Measurements from ENCODE around the gene DDX41.
"Not testable (repeated sequence)": the region's sequence is repeated elsewhere in the genome, so short reads cannot be mapped to it uniquely, and the experiment has no call there.

DDX41 gene

DNA sequence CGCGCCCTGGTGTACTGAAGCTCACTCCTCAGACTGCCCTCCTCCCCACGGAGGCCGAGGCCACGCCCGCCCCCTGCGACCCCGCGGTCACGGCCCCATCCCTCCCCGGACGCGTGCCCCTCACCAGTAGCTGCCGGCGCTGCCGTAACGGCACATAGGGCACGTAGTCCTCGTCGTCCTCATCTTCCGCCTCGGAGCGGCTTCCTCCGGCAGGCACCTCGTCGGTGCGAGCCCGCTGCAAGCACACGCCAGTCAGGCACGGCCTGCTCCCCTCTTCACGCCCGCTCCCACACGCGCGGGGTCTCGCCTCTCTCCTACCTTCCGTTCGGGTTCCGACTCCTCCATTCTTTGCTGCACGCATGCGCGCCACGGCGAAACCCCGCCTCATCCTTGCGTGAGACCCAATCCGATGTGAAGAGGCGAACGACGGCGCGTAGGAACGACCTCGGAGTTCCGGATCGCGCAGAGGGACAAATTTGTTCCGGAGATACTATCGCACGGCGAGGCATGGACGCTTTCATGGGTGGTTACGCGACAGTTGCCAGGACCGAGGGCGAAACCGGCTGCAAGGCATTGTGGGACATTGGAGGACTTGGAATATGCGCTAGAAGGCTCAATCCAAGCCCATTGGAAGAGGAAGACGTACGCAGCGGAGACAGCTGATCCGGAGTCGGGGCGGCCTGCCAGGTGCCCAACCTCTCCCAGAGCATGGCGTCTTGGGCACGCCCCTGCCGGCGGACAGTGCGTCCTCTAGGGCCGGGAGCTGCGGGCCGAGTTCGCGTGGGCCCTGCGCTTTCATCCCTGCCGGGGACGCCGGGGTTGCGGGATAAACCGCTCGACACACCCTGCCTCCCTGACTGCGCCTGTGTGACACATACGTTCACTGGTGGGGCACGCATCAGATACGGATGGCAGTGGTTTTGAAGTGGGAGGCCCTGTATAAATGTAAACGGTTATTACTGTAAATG is at the start of gene DDX41:
TSS of gene DDX41 (minus strand) at position 361 of the 968 bp plus-strand sequence. CDS start at position 345, 16 bp downstream.
- DNase-seq = peak; percentile 92

DNA sequence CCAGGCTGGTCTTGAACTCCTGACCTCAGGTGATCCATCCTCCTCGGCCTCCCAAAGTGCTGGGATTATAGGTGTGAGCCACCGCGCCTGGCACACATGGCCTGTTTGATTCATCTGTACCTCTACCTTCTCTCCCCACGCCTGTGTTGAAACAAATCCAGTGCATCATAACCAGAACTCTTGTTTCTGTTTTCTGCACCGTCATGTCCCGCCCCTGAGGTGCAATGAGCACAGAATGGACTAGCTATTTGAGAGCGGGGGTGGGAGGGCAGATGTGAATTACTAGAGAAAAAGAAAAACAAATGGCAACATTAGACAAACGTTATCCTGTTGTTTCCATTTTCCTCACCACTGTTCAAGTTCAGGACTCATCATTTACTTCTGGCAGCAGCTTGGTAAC is 48.3 kb upstream of the DDX41 start:
- DNase-seq = no peak

DNA sequence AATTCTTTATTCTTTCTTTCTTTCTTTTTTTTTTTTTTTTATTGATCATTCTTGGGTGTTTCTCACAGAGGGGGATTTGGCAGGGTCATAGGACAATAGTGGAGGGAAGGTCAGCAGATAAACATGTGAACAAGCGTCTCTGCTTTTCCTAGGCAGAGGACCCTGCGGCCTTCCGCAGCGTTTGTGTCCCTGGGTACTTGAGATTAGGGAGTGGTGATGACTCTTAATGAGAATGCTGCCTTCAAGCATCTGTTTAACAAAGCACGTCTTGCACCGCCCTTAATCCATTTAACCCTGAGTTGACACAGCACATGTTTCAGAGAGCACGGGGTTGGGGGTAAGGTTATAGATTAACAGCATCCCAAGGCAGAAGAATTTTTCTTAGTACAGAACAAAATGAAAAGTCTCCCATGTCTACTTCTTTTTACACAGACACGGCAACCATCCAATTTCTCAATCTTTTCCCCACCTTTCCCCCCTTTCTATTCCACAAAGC is 42.7 kb upstream of the DDX41 start:
- DNase-seq = not testable (repeated sequence)

DNA sequence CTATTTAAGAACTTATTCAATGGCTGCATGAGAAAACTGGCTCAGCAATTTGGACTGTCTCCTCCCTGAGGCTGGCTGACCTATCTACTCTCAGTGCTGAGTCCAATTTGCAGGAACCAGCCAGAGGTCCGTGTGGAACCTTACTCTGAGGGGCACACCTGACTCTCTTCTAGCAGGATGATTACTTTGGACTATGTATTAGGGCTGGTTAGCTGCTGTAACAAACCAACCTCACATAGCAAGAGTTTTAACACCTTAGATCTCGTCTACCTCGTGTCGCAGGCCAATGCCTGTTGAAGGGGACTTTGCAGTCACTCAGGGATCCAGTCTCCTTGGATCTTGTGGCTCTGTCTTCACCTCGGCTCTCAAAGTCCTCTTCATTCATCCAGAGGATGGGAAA is 41.0 kb upstream of the DDX41 start:
- no peak for DNase-seq

DNA sequence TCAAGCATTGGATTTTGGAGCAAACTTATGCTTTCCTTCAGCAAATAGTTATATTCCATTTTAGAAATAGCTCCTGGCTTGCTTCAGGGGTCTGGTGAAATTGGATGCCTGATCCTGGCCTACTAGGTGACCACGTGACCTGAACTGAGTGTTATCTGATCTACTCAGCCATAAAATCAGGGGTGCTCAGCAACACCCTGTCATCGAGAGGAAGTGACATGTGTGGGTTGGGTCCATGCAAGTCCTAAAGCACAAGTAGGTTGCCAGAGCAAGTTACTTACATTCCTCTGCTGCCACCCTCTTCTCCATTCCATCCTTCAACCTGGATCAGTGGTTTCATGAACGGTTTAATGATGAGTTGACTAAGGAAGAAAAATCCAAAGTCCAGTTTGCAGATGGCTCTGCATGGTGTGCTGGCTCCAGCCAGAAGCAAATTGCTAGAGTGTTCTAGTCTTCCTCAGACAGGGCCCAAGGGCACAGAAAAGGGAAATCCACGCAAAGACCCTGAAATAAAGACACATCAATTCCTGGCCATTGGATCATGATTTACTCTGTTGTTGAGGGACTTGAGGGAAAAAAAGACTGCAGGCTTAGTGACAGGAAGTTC is 40.4 kb upstream of the DDX41 start:
- no peak for DNase-seq

DNA sequence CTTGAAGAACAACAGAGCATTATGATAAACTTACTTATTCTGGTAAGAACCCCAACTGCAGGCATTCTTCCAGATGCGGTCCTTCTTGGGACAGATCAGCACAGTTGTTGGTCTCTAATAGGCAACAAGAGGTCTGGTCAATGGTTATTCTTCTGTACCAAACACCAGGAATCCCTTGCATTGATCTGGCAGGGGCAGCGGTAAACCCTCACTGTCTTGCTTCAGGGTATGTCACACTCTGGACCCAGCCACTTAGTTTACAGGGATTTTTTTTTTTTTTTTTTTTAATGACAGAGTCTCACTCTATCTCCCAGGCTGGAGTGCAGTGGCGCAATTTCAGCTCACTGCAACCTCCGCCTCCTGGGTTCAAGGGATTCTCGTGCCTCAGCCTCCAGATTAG is 38.9 kb upstream of the DDX41 start:
- no peak for DNase-seq

DNA sequence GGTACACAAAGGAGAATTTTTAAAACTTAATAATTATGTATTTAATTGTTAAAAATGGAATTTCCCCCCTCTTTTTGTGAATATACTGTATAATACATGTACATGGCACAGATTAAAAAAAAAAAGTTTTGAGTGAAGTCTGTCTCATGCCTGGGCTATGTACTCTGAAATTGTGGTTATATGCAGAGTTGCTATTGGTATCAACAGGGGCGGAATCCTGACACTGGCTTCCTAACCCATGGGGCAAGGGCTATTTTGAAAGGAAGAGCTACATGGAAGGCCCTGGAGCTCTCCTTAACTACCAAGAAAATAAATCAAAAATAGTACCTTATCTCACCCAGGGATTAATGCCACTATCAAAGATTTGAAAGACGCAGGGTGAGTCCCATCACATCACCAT is 38.5 kb upstream of the DDX41 start:
- DNase-seq = no peak

DNA sequence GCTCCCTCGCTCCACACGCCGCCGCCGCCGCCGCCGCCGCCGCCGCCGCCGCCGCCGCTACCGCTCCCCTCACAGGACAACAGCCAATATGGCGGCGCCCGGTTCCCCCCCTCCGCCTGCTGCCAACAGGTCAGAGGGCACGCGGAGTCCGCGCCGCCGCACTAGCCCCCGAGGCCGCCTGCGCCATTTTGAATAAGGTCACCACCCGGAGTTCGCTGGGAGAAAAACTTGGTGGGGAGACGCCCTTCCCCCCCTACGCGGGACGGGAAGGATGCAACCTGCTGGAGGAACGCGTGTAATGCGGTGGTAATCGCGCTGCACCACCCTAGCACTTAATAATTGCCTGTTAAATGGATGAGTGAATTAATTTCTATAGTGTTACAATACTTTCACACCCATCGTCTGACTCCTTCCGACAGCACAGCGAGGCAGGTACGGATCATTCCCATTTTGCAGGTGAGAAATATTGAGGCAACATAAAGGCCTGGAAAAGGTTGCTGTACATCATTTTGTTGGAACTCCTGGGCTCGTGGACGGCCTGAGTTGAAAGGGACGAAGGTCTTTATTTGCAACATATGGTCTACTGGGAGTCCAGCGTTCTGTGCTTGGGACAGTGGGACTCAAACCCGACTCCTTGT is 37.8 kb upstream of the DDX41 start, which contains the start of gene FAM193B:
TSS of gene FAM193B (minus strand) at position 90 of the 638 bp plus-strand sequence. CDS start 105 bp downstream, outside the sequence.
- DNase-seq = peak; percentile 88

DNA sequence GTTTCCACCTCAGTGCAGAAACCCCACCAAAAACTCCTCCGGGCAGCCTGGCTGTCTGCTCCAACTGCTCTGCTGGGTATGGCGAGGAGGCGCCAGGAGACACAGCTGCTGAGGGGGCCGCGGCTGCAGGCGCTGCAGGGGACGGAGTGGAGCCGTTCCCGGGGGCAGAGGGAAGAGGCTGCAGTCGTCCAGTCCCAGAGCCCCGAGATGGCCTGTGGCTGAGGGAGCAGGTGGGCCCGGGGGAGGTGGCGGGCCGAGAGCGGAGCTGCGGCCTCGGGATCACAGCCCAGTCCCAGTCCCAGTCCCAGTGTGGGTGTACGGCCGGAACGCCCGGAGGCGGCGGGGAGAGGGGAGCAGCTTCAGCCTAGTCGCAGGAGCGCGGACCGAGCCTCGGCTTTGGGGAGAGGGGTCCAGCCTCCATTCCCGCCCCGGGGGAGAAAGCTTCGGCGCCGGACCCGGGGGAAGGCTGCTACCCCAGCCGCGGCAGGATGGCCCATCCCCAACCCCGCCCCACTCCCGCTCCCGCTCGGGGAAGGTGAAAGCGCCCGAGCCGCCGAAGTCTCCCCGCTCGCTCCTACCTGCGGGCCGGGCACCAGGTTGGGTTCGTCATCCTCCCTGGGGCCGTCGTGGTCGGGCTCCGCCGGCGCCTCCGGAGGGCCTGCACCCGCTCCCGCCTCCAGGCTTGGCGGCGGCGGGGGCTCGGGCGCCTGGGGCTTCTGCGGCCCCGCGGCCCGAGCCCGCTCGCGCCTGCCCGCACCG is 37.1 kb upstream of the DDX41 start:
- no peak for DNase-seq

DNA sequence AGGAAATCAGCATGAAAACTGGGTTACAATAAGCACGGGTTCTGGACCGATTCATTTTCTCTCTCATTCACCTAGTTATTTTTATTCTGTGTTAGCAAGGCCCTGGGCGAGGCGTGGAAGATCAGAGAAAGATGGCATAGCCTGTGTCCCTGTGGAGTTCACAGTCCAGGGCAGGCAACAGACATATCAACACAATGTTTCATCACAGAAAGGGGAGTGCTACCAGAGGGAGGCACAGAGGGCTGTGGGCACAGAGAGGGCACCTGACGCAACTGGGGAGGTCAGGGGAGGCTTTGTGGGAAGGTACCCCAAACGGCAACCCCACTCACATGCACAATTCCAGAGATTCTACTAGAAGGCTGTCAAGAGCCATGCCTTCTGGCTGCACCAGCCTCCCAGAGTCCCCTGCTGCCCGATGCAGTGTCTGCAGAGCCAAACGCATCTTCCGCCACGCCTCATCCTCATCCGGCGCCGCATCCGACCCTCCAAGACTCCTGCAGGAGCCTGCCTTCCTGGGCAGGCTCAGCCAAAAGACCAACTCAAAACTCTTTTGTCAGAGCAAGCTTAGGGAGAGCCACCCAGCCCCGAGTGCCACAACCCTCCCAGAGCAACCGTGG is 36.2 kb upstream of the DDX41 start:
- no peak for DNase-seq

DNA sequence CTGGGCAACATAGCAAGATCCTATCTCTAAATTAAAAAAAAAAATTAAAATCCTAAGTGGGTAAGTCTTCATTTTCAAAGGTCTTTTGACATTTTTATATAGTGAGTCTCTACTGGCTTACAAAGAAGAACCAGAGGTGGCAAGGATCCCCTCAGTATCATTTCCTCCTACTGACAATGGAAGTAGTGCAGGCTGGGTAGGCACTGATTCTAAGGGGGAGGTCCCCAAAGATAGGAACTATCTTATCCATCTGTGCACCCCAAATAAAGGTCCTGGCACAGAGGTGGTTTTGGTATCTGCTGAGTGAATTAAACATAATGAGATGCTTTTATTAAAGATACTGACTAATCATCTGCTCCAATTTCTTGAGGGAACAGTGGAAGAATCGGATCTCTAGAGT is 33.4 kb upstream of the DDX41 start:
- DNase-seq = no peak

DNA sequence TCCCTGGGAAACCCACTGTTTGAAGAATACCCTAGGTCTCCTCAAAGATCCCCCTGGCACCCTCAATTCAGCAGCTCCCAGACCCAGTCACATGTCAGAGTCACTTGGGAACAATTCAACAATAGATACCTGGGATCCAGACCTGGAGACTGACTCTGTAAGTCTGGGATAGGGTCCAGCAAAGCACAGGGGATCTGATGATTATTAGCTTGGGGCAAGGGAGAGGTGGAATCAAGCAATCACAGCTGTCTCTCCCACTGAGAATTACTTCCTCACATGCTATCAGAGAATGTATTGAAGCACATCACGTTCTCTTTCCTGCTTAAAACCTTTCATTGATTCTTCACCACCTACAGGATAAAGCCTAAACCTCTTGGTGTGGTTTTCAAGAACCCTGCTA is 31.7 kb upstream of the DDX41 start:
- DNase-seq = no peak

DNA sequence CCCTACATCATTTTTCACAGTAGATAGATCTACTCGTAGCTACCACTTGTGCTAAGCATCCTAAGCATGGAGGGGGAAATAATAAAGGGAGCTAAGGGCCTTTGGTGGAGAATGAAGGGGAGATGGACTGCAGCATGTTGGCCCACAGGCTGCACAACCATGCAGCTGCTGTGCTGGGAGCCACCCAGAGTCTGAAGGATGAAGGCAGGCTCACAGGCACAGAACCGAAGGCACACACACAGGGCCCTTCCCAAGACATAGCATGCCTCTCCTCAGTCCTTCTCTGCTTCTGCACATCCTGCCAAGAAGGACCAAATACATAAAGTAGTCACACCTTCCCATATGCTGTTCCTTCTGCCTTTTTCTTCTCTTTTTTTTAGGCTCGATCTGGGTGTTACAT is 31.0 kb upstream of the DDX41 start:
- DNase-seq = no peak

DNA sequence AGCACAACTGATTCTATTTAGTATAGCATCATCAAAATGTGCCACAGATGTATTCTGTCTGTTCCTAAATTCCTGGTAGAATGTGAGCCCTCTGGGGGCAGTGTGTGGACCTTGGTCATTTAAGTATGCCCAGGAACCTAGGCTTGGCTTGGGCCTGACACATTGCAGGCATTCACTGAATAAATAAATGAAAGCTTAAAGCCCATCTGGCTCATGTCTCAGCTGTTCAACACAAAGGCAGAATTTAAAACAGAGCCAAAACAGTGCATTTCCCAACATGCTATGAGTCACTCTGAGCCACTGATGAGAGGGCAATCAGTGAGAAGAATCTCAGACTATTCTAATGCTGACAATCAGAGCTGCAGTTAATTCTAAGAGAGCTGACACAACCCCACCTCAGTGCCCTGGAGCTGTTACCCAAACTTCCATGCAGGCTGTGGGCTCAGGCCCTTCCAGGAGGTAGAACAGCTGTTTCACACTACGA is 29.5 kb upstream of the DDX41 start:
- no peak for DNase-seq

DNA sequence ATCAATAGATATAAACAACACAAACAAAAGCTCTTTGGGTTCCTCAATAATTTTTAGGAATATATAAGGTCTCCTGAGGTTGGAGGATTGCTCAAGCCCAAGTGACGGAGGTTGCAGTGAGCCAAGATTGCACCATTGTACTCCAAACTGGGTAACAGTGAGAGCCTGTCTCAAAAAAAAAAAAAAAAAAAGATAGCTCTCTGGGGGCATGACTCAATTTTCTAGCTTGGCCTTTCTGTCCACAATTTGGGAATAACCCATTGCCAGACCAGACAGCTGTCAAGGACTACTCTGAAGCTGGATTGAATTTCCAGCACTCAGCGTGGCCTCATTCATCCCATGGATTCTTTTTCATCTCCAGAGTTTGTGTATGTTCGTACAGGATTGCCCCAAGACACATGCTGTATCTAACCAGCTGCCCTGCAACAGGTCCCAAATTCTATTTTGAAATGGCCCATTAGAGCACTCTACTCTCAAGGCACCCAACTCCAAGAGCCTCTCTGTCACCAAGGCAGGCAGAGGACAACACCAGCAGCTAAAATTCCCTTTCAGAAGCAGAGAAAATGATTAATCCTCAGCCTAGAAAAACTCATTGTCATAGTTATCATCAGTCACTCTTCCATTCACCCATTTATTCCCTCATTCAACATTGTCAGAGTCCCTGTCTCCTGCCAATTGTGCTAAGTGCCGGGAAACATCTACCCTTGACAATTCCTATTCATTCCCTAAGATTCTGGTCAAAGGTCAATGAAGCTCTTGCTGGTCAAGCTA is 28.9 kb upstream of the DDX41 start:
- no peak for DNase-seq

DNA sequence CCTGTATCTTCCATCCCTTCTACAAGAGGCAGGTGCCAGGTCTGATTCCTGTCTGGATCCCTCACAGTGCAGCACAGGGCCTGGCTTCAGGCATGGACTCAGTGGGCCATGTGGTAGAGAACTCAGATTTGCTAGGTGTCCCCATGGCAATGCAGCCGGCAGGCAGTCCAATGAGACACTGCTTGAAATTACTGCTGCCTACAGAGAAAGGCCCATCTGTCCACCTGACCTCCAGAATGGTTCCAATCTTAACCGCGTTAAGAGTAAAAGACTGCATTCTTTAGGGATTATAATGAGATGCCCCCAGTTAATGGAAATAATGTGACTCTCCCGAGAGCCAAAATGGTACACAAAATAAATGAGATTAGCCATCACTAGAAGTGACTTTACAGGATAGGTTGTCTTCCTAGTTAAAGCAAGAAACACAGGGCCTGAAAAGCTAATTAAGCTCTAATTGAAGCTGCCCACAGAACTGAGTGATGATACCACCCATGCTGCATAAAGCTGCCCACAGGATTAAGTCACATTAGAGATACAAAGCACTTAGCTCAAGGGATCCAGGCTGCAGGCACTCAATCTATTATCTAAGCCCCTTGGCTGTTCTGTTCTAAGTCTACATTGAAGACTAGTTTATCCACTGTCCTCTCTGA is 26.2 kb upstream of the DDX41 start:
- DNase-seq = no peak

DNA sequence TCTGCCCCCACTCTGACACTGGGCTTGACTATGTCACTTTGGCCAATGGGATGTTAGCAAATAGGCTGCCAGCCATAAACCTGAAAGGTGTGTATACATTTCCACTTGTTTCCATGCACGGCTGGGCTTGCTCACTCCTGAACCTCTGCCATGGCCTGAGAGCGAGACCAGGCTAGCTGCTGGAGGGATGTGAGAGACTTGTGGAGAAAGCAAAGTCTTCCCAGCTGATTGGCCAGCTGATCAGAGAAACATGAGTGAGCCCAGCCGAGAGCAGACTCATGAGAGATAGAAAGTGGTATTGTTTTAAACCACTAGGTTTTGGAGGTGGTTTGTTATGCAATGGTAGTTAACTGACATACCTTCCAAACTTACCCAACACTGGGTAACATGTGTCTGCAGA is 23.7 kb upstream of the DDX41 start:
- DNase-seq = no peak

DNA sequence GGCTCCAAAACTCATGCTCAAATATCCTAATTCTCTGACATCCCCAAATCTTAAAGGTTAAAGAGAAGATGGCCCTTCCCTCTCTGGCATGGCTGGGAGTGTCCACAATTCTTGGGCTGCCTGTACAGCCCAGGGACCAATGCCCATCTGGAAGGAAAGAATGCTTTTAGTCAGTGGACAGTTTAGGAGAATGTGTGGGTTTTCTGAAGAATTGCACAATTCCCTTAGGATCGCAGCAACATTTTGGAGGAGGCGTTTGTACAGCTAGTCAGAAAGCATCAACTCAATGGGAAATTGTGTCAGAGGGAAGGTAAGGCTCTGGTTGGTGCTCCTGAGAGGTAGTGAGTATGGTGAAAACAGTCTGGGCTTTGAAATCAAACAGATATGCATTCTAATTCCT is 22.6 kb upstream of the DDX41 start:
- DNase-seq = no peak

DNA sequence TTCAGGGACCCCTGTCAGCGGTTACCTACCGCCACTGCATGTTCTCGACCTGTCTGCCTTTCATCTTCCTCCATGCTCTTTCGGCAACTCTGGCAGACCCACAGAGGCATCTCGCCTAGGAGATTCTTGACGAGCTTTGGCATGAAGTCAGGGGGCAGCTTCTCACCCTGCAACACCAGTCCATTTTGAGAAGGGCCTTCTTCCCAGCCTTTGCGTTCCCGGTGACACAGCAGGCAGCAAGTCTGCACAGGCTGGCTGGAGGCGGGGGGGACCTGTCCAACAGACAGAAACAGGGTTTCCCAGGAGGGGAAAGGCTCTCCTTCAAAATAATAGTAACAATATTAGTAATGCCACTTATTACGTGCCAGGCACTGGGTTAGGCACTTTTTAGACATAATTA is 22.1 kb upstream of the DDX41 start:
- no peak for DNase-seq

Data from KG1 (cell line).